Daoy (cell line): ENCODE results near the gene PDGFA. TPM values are rescaled to one million over a fixed set of nuclear protein-coding genes. Genes with fewer than 3 reads are reported as not detected.

Experiments
- DNase-seq: peaks from one replicate; pipeline ENCODE4 v3.0.0-alpha.2; 2015; ENCODE audit warnings: low read depth
- total RNA-seq: library from RNA; depleted of rRNA; stranded (reverse); fragments of >200 nt; shearing (Covaris generic); gene quantifications from 2 replicates; pipeline ENCODE4 v1.2.3, GENCODE V29; 2014

PDGFA gene
- total RNA-seq, 1 experiment from 2014 or later = 23.1 TPM

- no peak for DNase-seq
Measured at GRCh38 chr7:474605-475424, 44.8 kb downstream of the PDGFA start.

DNA sequence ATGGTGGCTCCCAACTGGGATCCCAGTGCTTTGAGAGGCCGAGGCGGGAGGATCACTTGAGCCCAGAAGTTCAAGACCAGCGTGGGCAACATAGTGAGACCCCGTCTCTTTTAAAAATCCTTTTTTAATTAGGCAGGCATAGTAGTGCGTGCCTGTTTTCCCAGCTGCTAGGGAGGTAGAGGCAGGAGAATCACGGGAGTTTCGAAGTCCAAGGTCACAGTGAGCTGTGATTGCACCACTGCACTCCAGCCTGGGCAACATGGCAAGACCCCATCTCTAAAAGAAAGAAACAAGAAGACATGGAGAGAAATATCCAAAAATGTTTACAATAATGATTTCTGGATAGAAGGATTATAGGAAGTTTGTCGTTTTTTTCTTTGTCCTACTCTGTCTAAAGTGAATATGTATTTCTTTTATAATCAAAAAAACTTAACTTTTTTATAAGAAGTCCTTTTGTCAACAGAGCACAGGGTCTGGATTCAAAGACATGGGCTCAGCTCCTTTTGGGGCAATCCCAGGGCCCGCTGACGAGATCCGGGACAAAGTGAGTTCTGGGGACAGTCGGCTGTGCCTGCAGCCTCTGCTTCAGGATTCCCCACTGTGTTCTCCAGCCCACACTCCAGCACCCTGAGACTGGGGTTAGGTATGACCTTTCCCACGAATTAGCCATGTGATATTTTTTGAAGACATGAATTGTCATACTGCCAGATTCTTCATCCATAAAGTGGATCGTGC is 45.6 kb downstream of the PDGFA start:
- no peak for DNase-seq

DNA sequence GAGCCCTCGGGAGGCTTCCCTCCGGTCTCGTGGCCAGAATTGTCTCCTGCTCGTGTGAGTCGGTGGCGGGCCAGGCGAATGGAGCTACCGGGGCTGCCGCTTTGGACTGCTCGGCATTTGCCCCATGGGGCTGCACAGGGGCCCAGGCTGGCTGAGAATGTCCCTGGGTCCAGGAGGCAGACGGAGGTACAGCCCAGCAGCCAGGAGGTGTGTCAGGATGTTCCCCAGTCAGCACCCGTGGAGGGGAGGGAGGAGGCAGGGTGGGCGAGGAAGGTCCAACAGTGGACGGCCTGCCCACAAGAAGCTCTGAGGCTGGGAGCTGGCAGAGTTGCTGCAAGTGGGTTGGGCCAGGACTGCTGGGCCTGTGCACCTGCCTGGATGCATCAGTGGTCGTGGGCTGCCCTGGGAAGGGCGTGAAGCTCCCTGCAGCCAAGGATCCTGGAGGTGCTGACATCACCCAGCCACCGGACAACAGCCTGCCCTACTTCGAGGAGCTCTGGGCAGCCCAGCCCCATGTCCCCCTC is 46.4 kb downstream of the PDGFA start:
- no peak for DNase-seq

- no peak for DNase-seq
Measured at GRCh38 chr7:472640-472957, 47.0 kb downstream of the PDGFA start.

DNA sequence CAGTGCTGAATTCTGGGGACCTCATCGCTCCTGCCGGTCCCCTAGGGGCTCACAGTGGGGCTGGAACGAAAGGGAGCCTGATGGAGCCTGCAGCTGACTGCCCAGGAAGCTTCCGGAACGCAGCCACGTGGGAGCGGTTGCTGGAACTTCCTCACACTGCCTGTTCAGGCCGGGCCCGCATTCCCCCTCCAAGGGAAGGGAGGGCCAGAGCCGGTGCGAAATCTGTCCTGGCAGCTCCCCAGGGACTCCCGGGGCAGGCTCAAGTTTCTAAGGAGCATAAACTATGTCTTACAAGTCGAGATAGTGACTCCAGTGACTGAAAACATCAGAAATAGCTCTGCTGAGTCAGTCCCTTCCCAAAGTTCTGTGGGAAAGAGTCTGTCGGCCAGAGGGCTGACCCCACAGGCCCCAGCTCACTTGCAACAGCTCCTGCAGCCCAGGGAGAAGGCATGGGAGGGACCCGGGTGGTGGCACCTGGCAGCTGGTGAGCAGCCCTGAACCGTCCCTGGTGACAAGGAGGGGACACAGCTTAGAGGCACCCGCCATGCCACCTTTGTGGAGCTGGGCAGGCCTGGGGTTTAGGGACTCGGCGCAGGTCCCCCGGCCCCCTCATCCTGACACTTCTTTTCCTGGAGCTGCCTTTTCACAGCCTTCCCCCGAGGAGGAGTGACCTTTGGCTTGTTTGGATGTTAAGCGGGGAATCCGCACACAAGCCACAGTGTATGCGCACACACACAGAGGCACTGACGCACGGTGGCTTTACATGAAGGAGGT is 47.6 kb downstream of the PDGFA start:
- DNase-seq = peak; percentile 80

GRCh38 chr7:471191-471865 is 48.3 kb downstream of the PDGFA start:
- DNase-seq = no peak

DNA sequence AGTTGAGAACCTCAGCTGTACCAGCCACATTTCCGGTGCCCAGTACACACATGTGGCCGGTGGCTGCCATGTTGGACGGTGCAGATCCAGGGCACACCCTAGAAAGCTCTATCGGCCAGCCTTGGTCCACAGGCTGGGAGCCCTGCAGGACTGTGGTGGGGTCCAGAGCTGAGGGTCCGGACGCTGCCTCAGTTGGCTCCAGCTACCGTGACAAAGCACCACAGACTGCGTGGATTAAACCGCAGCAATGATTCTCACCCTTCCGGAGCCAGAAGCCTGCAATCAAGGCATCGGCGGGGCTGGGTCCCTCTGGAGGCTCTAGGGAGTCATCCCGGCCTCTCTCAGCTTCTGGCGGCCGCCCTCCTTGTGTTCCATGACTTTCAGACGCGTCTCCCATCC is 50.1 kb downstream of the PDGFA start:
- DNase-seq = no peak

DNA sequence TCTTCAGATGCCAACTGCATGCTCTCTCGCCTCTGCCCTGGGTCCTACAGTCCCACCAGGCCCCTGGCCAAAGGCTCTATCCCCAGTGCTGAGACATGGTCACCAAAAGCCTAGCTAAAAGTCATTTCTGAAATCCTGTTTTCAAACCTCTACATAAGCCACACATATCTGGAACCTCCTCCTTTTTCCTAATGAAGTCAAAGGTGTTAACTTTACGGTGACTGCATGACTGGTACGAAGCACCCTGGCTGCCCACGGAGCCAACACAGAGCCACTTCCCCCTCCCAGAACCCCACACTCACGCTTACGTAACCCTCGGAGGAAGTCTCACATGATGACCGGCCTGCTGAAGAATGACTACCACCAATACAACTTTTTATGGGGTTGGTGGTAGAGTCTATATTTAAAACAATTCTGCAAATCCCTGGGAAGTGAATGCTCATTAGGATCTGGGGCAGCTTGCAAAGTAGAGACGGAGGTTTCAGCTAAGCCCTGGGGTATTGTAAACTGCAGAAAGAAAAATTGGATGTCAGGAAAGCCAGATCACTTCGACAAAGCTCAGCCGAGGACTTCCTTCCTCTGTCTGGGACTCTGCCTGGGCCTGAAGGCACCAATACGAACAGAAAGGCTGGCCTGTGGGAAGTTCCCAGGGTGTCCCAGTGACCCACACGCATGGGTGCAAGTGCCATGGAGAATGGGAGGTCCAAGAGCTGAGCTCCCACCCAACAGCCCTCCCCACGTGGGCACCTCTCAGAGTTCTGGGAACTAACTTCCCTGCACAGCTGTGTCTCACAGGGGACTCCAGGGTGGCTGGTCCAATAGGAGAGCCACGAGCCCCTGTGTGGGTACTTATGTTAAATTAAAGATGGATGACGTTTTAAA is 50.7 kb downstream of the PDGFA start:
- DNase-seq = no peak

GRCh38 chr7:467856-468545 is 51.6 kb downstream of the PDGFA start:
- no peak for DNase-seq

DNA sequence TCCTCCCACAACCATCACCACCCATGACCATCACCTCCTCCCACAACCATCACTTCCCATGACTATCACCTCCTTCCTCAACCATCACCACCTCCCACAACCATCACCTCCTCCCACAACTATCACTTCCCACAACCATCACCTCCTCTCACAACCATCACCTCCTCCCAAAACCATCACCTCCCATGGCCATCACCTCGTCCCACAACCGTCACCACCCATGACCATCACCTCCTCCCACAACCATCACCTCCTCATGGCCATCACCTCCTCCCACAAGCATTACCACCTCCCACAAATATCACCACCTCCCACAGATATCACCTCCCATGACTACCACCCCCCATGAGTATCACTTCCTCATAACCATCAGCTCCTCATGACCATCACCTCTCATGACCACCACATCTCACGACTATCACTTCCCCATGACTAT is 52.2 kb downstream of the PDGFA start:
- no peak for DNase-seq

GRCh38 chr7:466465-467191 is 53.0 kb downstream of the PDGFA start:
- DNase-seq = no peak

GRCh38 chr7:465710-466400 is 53.8 kb downstream of the PDGFA start:
- no peak for DNase-seq

DNA sequence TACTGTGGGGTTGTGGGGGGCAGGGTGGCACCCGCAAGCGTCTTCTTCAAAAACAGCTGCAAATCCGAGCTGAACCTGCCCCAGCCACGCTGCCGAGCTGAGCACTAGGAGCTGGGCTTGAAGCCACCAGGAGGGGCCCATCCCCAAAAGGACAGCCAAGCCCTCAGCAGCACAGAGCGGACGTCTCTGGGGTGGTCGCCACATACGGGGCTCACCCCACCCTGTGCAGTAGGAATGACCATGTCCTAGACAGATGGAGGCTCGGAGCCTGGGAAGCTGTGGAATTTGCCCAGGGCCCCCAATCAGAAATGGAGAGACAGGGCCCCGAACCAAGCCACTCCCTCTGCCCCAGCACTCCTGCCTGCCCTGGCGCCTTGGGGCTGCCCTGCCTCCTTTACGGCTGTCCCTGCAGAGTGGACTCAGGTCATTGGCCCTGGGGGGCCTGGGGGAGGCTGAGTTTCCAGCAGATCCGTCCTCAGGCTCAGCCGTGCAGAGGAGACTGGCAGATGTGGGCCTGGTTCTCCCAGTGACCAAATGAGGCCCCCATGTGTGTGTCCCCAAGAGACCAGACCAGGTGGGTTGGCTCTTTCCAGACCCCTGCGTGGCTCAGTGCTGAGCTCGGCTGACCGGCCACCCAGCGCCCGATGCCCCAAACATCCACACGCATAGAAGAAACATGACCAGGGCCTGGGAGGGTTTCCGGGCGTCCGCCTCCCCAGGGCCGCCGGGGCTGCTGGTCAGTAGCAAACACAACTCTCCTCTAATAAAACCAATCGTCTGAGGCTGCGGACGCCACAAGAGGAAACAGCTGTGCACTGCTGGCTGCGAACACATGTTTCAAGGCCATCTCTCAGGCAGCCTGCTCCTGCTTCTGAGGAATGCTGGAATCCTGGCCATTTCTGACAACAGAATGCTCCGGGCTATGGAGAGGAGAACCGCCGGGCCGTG is 54.9 kb downstream of the PDGFA start:
- no peak for DNase-seq

DNA sequence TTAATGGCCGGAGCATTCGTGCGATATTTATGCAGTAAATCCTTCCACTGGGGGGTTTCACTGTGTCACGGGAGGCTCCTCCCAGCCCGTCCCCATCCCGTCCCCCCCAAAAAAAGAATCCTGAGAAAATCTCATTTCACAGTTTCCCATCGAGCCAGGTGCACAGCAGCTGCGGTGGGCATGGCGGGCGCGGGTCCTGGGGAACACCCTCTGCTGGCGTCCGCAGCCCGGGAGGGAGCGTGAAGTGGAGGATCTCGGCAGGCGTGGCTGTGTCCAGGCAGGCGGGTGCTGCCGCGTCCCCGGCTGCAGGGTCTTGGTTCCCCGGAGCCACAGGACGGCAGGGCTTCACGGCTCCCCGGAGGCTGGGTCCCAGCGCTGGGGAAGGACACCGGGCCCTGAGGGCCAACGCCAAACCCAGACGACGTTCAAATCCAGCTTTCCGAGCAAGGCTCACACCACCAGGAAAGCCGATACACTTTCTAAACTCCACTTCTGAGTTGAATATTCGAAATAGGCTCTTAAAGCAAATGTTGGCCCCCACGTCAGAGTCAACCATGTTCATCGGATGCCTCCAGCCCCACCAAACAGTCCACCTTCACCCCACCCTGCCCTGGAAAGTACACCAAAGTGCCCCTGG is 55.7 kb downstream of the PDGFA start:
- no peak for DNase-seq

DNA sequence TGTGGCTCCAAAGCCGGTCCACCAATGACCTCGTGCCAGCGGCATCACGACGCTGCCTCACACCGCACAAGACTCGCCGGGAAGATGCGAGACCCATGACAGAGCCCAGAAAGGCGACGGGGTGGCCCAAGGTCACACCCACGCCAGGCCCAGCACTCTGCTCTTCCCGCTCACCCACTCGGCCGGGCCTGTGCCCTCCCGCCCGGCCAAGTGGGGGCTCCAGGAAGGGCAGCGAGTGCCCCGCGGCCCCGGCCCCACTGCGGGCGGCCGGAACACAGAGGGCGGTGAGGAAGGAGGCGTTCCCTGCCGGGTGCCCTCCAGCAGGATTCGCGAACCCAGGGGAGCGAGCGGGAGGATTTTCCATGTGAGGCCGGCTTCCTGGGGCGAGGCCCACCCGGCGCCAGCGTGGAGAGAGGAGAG is 56.3 kb downstream of the PDGFA start:
- DNase-seq = no peak

DNA sequence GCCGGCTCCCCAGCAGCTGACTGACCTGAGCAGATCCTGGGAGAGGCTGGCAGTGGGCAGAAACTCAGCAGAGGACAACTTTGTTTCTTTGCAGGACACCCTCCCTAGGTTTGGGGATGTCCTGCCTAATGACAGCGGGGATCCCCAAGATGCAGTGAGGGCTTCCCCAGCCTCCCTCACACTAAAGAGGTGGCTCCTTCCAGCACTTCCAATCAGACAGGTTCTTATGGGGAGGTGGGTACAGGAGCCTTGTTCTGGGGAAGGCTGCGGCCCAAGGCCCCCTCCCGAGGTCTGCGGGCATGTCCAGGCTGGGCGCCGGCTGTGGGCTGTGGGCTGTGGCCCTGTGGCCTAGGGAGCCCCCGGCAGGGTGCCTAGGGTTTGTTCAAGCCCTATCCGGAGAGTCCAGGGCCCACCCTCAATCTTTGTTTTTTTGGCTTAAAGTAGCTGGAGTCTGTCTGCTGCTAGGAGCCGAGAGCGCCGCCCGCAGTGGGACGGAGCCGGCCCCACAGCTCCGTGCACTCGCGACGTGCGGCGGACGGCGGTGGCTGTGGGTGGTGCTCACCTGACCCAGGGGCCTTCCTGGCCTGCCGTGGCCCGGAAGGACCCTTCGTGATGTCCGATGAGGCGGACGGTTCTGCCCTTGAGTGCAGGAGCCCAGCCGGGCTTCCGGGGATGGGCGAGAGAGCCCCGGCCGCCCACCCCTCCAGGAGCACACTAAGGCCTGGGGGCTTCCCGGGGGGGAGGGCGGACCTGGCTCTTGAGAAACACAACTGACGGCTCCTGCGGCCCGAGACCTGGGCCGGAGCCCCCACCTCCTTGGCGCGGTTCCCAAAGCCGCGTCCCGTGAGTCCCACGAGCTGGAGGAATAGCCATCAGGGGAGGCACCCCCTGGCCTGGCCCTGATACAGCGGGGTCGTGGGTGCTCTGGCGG is 57.2 kb downstream of the PDGFA start:
- DNase-seq = no peak
